Breast epithelium (tissue), 3 donors: Measurements from ENCODE around the gene ADCK1.

Experiments used
- CTCF ChIP-seq, 3 donors: fragments of 450-650 bp; IDR thresholded peaks; one replicate each; pipeline ENCODE4 v1.5.1; 2016 to 2017; ENCODE audit warnings: antibody characterized with exemption in 3 of 3, mild to moderate bottlenecking in 3 of 3, moderate library complexity in 3 of 3
- POLR2A ChIP-seq: fragments of 450-650 bp; IDR thresholded peaks from one replicate; pipeline ENCODE4 v1.6.1; 2016; ENCODE audit warnings: antibody characterized with exemption, mild to moderate bottlenecking, moderate library complexity
- POLR2AphosphoS5 ChIP-seq, 3 donors: sonication (generic); formaldehyde crosslinking; IDR thresholded peaks; one replicate each; pipeline ENCODE4 v1.6.1; 2017; ENCODE audit warnings: antibody characterized with exemption in 3 of 3

GRCh38 chr14:77878783-77879182, 78.9 kb downstream of the ADCK1 start:
- TF ChIP-seq CTCF (IDR thresholded peaks at IDR 0.05) (no peak), POLR2AphosphoS5 (IDR thresholded peaks at IDR 0.05) (no peak), POLR2A (no peak)
